Mucosa of descending colon (tissue), 3 donors: ENCODE measurements around the gene HOXB3. TPM values are rescaled to one million over a fixed set of nuclear protein-coding genes. Genes with fewer than 3 reads are reported as not detected.

Source experiments
- ATAC-seq: fragments of 200-7000 bp; cut with Tn5 transposase; one replicate; pipeline ENCODE4 v1.9.1; 2020; ENCODE audit warnings: mild to moderate bottlenecking, moderate library complexity
- DNase-seq, 3 donors: peaks; one replicate each; pipeline ENCODE4 v3.0.0-alpha.2; 2020
- H3K36me3 ChIP-seq: fragments of 200-600 bp; one replicate; pipeline ENCODE4 v1.8.0; 2021; ENCODE audit warnings: low read depth, mild to moderate bottlenecking
- H3K4me1 ChIP-seq: fragments of 200-600 bp; one replicate; pipeline ENCODE4 v1.8.0; 2021; ENCODE audit warnings: low read depth, mild to moderate bottlenecking
- H3K4me3 ChIP-seq: fragments of 200-600 bp; one replicate; pipeline ENCODE4 v1.8.0; 2021; ENCODE audit warnings: mild to moderate bottlenecking
- H3K9me3 ChIP-seq: fragments of 200-600 bp; one replicate; pipeline ENCODE4 v1.8.0; 2021; ENCODE audit warnings: mild to moderate bottlenecking
- intact Hi-C, 2 donors: fragments of 100-400 bp; cut with DNase I in 1 of 2; cut with micrococcal nuclease in 1 of 2; formaldehyde crosslinking; loops; one replicate each; pipeline versions ENCODE4 v1.11.0 to v1.11.1; 2022; cut with DNase I, micrococcal nuclease
- total RNA-seq, 3 donors: library from RNA; stranded (reverse); fragmentation: NEBNext Ultra II Directional in 2 of 3; extraction: Animal tissue kit (Norgen Biotek cat#: 25700) in 2 of 3; gene quantifications; one replicate each; pipeline versions ENCODE4 v1.2.1 to v1.2.4, GENCODE V29; 2021 to 2023
- TF ChIP-seq, protein P1 (sequence below): fragments of 200-600 bp; IDR thresholded peaks from one replicate; pipeline ENCODE4 v1.8.0; 2022; ENCODE audit warnings: antibody characterized with exemption, mild to moderate bottlenecking
- donor health status: DM: no; HTN: no; CAD: no; lungs with moderate emphysema.
- donor health status: DM: no; HTN: no; CAD: no.
- donor health status: DM: no; HTN: yes; CAD: no.

Gene HOXB3
- total RNA-seq, 3 donors from 2014 or later: 42.4 to 64.8 (median 43.4) TPM

DNA sequence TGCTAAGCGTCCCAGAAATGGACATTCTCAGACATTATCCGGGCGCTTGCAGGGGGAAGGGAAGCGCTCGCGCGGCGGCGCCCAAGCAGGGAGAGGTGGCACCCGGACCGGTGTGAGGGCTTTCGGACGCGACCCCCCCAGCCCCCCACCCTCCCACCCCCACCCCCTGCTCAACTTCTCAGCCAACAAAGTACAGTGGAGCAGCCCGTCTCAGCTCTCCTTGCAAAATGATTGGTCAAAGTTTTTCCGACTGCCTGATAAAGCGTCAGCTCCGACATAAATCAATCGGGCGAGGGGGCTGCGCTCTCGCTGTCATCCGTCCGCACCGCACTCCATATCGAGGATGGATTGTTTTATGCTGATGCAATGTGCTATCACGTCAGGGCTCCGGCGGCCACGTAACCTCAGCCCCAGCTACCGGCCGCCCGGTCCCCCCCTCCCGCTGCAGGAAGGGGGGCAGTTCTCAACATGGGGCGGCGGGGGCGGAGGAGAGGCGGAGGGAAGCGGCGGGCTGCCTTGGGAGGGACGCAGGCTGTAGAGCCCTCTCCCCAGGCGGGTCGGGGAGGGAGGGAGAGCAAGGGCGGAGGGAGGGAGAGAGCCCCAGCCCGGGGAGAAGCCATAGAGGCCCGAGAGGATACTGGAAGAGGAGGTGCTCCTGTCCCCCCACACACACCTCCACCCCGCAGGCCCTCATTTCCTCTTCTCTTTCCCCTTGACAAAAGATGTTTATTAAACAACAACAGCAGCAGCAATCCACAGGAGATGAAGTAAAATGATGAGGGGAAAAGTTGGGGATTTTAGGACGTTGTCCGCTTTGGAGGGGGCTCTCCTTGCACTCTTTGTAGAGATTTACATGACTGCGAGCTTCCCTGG lies 36.4 kb upstream of the HOXB3 start, which contains the start of gene HOXB9:
Gene HOXB9, minus strand, starts transcription at position 114 of the 873 bp plus-strand sequence. Its CDS starts 89 bp downstream, at position 25.
- Histone ChIP-seq H3K4me3 (peak within 1 kb of the TSS; percentile 26), H3K36me3 (no peaks in the 10 kb centered on the region), H3K4me1 (peaks cover 36% of the 10 kb centered on the region), H3K9me3 (no peaks in the 10 kb centered on the region)
- DNase-seq (peak; percentile 82 to 91 (median 84)), ATAC-seq (peak; percentile 36)
- TF ChIP-seq, protein P1, sequence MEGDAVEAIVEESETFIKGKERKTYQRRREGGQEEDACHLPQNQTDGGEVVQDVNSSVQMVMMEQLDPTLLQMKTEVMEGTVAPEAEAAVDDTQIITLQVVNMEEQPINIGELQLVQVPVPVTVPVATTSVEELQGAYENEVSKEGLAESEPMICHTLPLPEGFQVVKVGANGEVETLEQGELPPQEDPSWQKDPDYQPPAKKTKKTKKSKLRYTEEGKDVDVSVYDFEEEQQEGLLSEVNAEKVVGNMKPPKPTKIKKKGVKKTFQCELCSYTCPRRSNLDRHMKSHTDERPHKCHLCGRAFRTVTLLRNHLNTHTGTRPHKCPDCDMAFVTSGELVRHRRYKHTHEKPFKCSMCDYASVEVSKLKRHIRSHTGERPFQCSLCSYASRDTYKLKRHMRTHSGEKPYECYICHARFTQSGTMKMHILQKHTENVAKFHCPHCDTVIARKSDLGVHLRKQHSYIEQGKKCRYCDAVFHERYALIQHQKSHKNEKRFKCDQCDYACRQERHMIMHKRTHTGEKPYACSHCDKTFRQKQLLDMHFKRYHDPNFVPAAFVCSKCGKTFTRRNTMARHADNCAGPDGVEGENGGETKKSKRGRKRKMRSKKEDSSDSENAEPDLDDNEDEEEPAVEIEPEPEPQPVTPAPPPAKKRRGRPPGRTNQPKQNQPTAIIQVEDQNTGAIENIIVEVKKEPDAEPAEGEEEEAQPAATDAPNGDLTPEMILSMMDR: no peak
- intact Hi-C loops: loop anchor here in 1 of 2 donors (10.0 kb wide), 1 partner anchor 292 kb away; no protein-coding TSS in a partner anchor

DNA sequence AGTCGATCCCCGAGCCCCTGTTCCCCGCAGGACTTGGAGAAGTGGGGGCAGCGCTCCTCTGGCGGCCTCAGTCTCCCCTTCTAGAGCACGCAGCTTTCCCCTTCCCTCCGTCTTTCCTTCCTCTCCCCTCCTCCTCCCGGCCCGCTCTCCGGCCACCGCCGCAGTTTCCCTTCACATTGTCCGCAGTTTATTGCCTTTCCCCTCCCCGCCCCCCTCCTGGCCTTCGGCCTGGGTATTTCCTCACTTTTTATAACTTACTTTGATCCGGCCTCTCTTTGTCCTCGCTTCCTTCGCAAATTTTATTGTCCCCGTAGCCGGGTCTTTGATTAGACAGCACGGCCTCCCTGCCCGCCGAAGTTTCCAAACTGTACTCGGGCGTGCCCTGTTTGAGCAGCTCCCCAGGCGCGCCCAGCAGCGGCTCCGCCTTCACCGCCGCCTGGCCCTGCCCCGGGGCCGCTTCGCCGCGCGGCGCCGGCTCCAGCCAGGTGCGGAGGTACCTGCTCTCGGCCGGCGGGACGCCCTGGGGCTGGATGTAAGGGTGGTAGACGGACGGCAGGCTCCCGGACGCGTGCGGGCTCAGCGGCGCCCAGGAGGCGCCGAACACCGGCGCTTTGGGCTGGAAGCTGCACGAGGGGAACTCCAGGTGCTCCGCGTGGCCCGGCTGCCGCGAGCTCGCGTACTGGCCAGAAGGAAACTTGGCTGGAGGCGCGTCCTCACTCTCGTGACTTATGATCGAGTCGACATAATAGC lies 35.6 kb upstream of the HOXB3 start:
- intact Hi-C loops: loop anchor here in 1 of 2 donors (10.0 kb wide), 1 partner anchor 291 kb away; no protein-coding TSS in a partner anchor
- ATAC-seq (peak; percentile 77), DNase-seq (peak; percentile 89 to 92 (median 90))
- H3K36me3 ChIP-seq: no peaks in the 10 kb centered on the region
- TF ChIP-seq, protein P1: no peak
- H3K4me3 ChIP-seq: peak overlapping the region; percentile 26
- H3K9me3 ChIP-seq: no peaks in the 10 kb centered on the region
- peaks cover 38% of the 10 kb centered on the region for H3K4me1 ChIP-seq

- intact Hi-C loops: loop anchor here in 1 of 2 donors (10.0 kb wide), 1 partner anchor 290 kb away; no protein-coding TSS in a partner anchor
- no peaks in the 10 kb centered on the region for H3K36me3 ChIP-seq
- DNase-seq: peak in 2 of 3 donors; percentile 66 to 75
- ATAC-seq: peak; percentile 30
- H3K4me3 ChIP-seq: peak overlapping the region; percentile 26
- TF ChIP-seq, protein P1: no peak
- H3K4me1 ChIP-seq: peaks cover 46% of the 10 kb centered on the region
- no peaks in the 10 kb centered on the region for H3K9me3 ChIP-seq
These were observed 34.8 kb upstream of the HOXB3 start for GRCh38 chr17:48624544-48625494.

GRCh38 chr17:48624118-48624517 lies 34.1 kb upstream of the HOXB3 start:
- intact Hi-C loops: loop anchor here in 1 of 2 donors (10.0 kb wide), 1 partner anchor 289 kb away; no protein-coding TSS in a partner anchor
- H3K4me3 ChIP-seq: no peak overlapping the region
- TF ChIP-seq, protein P1: no peak
- H3K4me1 ChIP-seq: peaks cover 45% of the 10 kb centered on the region
- no peaks in the 10 kb centered on the region for H3K36me3 ChIP-seq
- no peaks in the 10 kb centered on the region for H3K9me3 ChIP-seq
- ATAC-seq (no peak), DNase-seq (no peak)
